Neural progenitor cell (in vitro differentiated cells): ENCODE measurements around the gene TRAPPC6A.

Source experiments
- CTCF ChIP-seq: fragments of 200-600 bp; sonication (generic); IDR thresholded peaks from 2 replicates; pipeline ENCODE4 v1.5.1; 2017; ENCODE audit warnings: antibody characterized with exemption, mild to moderate bottlenecking
- EZH2 ChIP-seq: fragments of 200-600 bp; sonication (generic); IDR thresholded peaks from 2 replicates; pipeline ENCODE4 v1.6.1; 2017; ENCODE audit warnings: antibody characterized with exemption, mild to moderate bottlenecking, moderate library complexity
- EZH2phosphoT487 ChIP-seq: fragments of 200-600 bp; sonication (generic); IDR thresholded peaks from 2 replicates; pipeline ENCODE4 v1.6.1; 2017; ENCODE audit warnings: antibody characterized with exemption

- TF ChIP-seq EZH2 (no peak), CTCF (no peak), EZH2phosphoT487 (no peak)
Measured at GRCh38 chr19:45138303-45138751, 39.7 kb downstream of the TRAPPC6A start.
